Heart left ventricle (tissue), 13 donors: ENCODE data around the gene PTPN9.

ENCODE experiments used
- CTCF ChIP-seq, 12 donors: fragments of 200-600 bp; sonication (generic) in 4 of 12; IDR thresholded peaks; one replicate each; pipeline versions ENCODE4 v1.5.0 to v1.8.0; 2018 to 2022; ENCODE audit warnings: antibody characterized with exemption in 12 of 12, mild to moderate bottlenecking in 5 of 12
- POLR2A ChIP-seq, 2 donors: fragments of 450-650 bp; IDR thresholded peaks; one replicate each; pipeline ENCODE4 v1.6.1; 2017; ENCODE audit warnings: antibody characterized with exemption in 2 of 2, mild to moderate bottlenecking in 2 of 2, moderate library complexity in 2 of 2
- donor health status: ischemic (EF 13 %, LVEDD 7.1; RV severe dilation, severe dysfunction).
- donor health status: DM: no; HTN: yes; CAD: no.
- donor health status: DM: no; HTN: no; CAD: no.
- donor health status: ischemic (EF 25% LVEDD 6.9; RV normal size, moderate dysfunction).
- donor health status: ischemic (EF 25% LVEDD 5.7; RV mildly dilated, moderate dysfunction).
- donor health status: ischemic (EF 35%, LVEDD 5.7; RV mildly dilated, moderate dysfunction).
- donor health status: nonischemic (EF 11% LVEDD 7.7; RV severe dilation, severe dysfunction).
- donor health status: DM: yes; HTN: yes; CAD: no.
- donor health status: PGD.
- donor health status: ischemic (EF 29% LVEDD 5.4; RV normal size, mild dysfunction).
- donor health status: nonischemic (EF 23%, LVEDD 6.1; RV moderate dilation, normal function).

GRCh38 chr15:75425966-75426500 lies 153.1 kb downstream of the PTPN9 start:
- TF ChIP-seq POLR2A (IDR thresholded peaks at IDR 0.05): no peak
- no peak for TF ChIP-seq CTCF (IDR thresholded peaks at IDR 0.05)
